HEK293T (cell line): ENCODE results near the gene SELENOO.

Experiments used
- CTCF ChIA-PET: fragments of 350-600 bp; formaldehyde crosslinking; extraction: SDS; loops from one replicate; lab custom pipeline; 2021; ENCODE audit warnings: antibody characterized with exemption, inconsistent platforms; lab: Yijun Ruan, JAX
- POLR2A ChIA-PET: fragments of 350-600 bp; formaldehyde crosslinking; extraction: SDS; loops from one replicate; lab custom pipeline; 2020; ENCODE audit warnings: antibody characterized with exemption, inconsistent platforms; lab: Yijun Ruan, JAX
- DNase-seq: peaks from one replicate; pipeline ENCODE4 v3.0.0; 2012; ENCODE audit warnings: mixed read lengths; ENCODE audit errors: extremely low spot score
- ARNT ChIP-seq: fragments of 450-650 bp; IDR thresholded peaks from 2 replicates; pipeline ENCODE4 v1.6.1; 2017; ENCODE audit warnings: mild to moderate bottlenecking
- BHLHE40 ChIP-seq: fragments of 450-650 bp; IDR thresholded peaks from 2 replicates; pipeline ENCODE4 v1.6.1; 2016; ENCODE audit warnings: mild to moderate bottlenecking, moderate library complexity, borderline replicate concordance
- CTBP1 ChIP-seq: fragments of 450-650 bp; IDR thresholded peaks from 2 replicates; pipeline ENCODE4 v1.6.1; 2016; ENCODE audit warnings: borderline replicate concordance
- ELF4 ChIP-seq: fragments of 450-650 bp; IDR thresholded peaks from 2 replicates; pipeline ENCODE4 v1.6.1; 2017; ENCODE audit warnings: antibody characterized with exemption
- FOXA1 ChIP-seq: fragments of 450-650 bp; IDR thresholded peaks from 2 replicates; pipeline ENCODE4 v1.6.1; 2016; ENCODE audit warnings: mild to moderate bottlenecking
- FOXK2 ChIP-seq: fragments of 450-650 bp; IDR thresholded peaks from 2 replicates; pipeline ENCODE4 v1.6.1; 2016; ENCODE audit warnings: mild to moderate bottlenecking
- FOXM1 ChIP-seq: fragments of 450-650 bp; IDR thresholded peaks from 2 replicates; pipeline ENCODE4 v1.6.1; 2017; ENCODE audit warnings: mild to moderate bottlenecking, borderline replicate concordance
- HDGF ChIP-seq: fragments of 450-650 bp; IDR thresholded peaks from 2 replicates; pipeline ENCODE4 v1.6.1; 2017; ENCODE audit warnings: antibody characterized with exemption, borderline replicate concordance
- L3MBTL2 ChIP-seq: fragments of 450-650 bp; conservative IDR thresholded peaks from 2 replicates; pipeline ENCODE4 v1.6.1; 2016; ENCODE audit warnings: mild to moderate bottlenecking
- LEF1 ChIP-seq: fragments of 450-650 bp; IDR thresholded peaks from 2 replicates; pipeline ENCODE4 v1.6.1; 2017; ENCODE audit warnings: mild to moderate bottlenecking, borderline replicate concordance
- NFRKB ChIP-seq: fragments of 450-650 bp; IDR thresholded peaks from 2 replicates; pipeline ENCODE4 v1.6.1; 2016; ENCODE audit warnings: mild to moderate bottlenecking, moderate library complexity
- PKNOX1 ChIP-seq: fragments of 450-650 bp; IDR thresholded peaks from 2 replicates; pipeline ENCODE4 v1.6.1; 2016
- SP1 ChIP-seq: fragments of 450-650 bp; IDR thresholded peaks from 2 replicates; pipeline ENCODE4 v1.6.1; 2017
- SUZ12 ChIP-seq: fragments of 450-650 bp; IDR thresholded peaks from 2 replicates; pipeline ENCODE4 v1.6.1; 2016; ENCODE audit warnings: mild to moderate bottlenecking
- TARDBP ChIP-seq: fragments of 450-650 bp; IDR thresholded peaks from 2 replicates; pipeline ENCODE4 v1.6.1; 2016
- ZNF384 ChIP-seq: fragments of 450-650 bp; IDR thresholded peaks from 2 replicates; pipeline ENCODE4 v1.6.1; 2016

SELENOO gene

DNA sequence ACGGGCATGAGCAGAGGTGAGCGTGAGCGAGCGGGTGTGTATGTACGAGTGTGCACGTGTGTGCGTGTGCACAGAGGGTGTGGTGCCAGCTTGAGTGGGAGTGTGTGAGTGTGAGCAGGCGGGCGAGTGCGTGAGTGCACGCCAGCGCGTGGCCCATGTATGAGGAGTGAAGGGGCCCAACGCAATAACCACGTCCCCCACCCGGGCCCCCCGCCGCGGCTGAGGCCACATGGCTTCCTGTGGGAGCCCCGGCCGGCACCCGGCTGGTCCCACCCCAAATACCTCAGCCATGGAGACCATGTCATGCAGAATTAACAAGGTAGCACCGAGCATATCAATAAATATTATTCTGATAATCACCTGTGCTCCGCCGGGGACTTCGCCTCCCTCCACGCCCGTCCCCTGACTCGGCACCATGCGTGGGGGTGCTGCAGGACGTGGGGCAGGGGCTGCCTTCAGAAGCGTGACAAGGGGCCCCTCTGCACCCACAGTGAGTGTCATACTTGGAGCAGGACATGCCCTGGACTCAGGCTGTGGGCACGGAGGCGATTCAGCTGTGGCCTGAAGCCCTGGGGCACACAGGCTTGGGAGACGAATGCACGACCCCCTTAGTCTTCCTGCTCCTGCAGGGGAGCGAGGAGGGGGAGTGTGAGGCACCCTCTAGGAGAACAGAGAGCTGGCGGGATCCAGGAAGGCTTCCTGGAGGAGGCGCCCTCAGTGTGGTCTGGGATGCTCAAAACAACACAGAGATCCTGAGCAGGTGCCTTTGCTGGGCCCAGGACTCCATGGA is 20.7 kb upstream of the SELENOO start:
- TF ChIP-seq SP1 (no peak), HDGF (no peak), PKNOX1 (no peak), ARNT (no peak), SUZ12 (no peak), ELF4 (no peak), FOXK2 (no peak), CTBP1 (no peak), L3MBTL2 (no peak)
- DNase-seq: no peak
- ChIA-PET POLR2A (no interaction called here), CTCF (no interaction called here)

- ChIA-PET CTCF (no interaction called here), POLR2A (no interaction called here)
- TF ChIP-seq FOXK2 (no peak), ELF4 (no peak), LEF1 (no peak), ARNT (no peak), L3MBTL2 (no peak), ZNF384 (no peak), NFRKB (no peak), SUZ12 (no peak)
- no peak for DNase-seq
Observed at GRCh38 chr22:50180727-50181521, 19.9 kb upstream of the SELENOO start.

DNA sequence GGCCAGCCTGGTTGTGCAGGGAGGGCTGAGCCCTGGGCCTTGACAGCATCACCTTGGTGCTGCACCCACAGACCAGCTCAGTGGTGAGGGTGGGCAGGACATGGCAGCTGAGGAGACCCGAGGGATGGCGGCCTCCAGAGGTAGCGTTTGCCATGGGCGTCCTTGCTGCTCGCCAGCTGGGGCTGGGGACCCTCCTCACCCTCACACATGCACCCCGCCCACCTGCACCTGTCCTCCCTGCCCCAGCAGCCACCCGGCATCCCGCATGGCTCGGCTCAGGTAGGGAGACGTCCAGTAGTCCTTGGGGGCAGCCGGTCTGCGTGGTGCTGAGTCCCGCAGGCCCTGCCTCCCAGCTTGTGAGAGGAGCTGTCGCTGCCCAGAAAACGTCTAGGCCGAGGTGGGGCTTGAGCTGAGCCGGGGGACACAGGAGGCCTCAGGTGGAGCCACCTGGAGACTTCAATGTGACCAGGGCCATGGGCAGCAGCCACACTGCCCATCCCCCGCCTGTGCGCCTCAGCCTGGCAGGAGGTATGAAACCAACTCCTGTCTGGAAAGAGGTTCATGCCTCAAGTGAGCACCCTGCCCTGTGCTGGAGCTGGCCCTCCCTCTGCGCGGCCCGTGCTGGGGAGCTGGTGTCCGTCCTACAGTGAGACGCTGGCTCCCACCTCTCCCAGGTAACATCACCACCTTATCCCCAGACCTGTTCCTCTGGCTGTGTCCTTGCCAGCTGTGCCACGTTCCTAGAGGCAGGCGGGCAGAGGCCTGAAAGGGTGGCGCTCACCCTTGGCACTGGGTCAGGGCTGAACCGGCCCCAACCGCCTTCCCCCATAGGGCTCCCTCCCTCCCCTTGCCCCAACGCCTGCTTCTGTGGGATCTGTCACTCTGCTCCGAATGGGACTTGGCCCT is 18.4 kb upstream of the SELENOO start:
- ChIA-PET POLR2A (interaction anchor here (1.3 kb wide), 1 partner anchor 11 kb away, joined by 4 read pairs; the partner anchor contains the start of gene PANX2), CTCF (no interaction called here)
- no peak for DNase-seq
- TF ChIP-seq PKNOX1: no peak
- no peak for TF ChIP-seq FOXK2
- TF ChIP-seq LEF1: no peak
- no peak for TF ChIP-seq L3MBTL2
- TF ChIP-seq SP1: no peak
- TF ChIP-seq FOXA1: no peak
- no peak for TF ChIP-seq CTBP1
- TF ChIP-seq BHLHE40: no peak
- no peak for TF ChIP-seq SUZ12
- no peak for TF ChIP-seq HDGF
- no peak for TF ChIP-seq FOXM1
- no peak for TF ChIP-seq ARNT
- no peak for TF ChIP-seq ELF4
- no peak for TF ChIP-seq ZNF384
- no peak for TF ChIP-seq TARDBP
- TF ChIP-seq NFRKB: no peak

GRCh38 chr22:50183141-50183971 is 17.5 kb upstream of the SELENOO start:
- no peak for TF ChIP-seq NFRKB
- TF ChIP-seq LEF1: no peak
- no peak for TF ChIP-seq TARDBP
- TF ChIP-seq L3MBTL2: no peak
- no peak for TF ChIP-seq FOXA1
- TF ChIP-seq SP1: no peak
- CTCF ChIA-PET: no interaction called here
- POLR2A ChIA-PET: interaction anchor here (1.2 kb wide), 1 partner anchor 12 kb away, joined by 4 read pairs; the partner anchor contains the start of gene PANX2
- no peak for DNase-seq

- ChIA-PET CTCF (interaction anchor here (0.7 kb wide), 1 partner anchor 22 kb away, joined by 3 read pairs; no protein-coding TSS in a partner anchor), POLR2A (interaction anchor here (1.2 kb wide), 1 partner anchor 13 kb away, joined by 4 read pairs; the partner anchor contains the start of gene PANX2)
- no peak for TF ChIP-seq SP1
- TF ChIP-seq SUZ12: no peak
- TF ChIP-seq LEF1: no peak
- TF ChIP-seq CTBP1: no peak
- TF ChIP-seq NFRKB: no peak
- TF ChIP-seq PKNOX1: no peak
- no peak for TF ChIP-seq FOXK2
- no peak for TF ChIP-seq FOXA1
- no peak for TF ChIP-seq ZNF384
- TF ChIP-seq ELF4: no peak
- TF ChIP-seq TARDBP: no peak
- TF ChIP-seq ARNT: no peak
- no peak for TF ChIP-seq L3MBTL2
- no peak for TF ChIP-seq HDGF
- no peak for TF ChIP-seq BHLHE40
- no peak for TF ChIP-seq FOXM1
- DNase-seq: no peak
Observed at GRCh38 chr22:50184004-50184901, 16.6 kb upstream of the SELENOO start.
